ENCODE measurements around the gene MAMSTR.
"Not testable (repeated sequence)": the region's sequence is repeated elsewhere in the genome, so short reads cannot be mapped to it uniquely, and the experiment has no call there.

The MAMSTR gene

GRCh38 chr19:48724796-48725753 is 5.5 kb upstream of the MAMSTR start:
- no peak overlapping the region for H3K4me3 ChIP-seq (ENCODE audit: low read depth, low read length)
- no peak for TF ChIP-seq CTCF (IDR thresholded peaks at IDR 0.05; ENCODE audit: low read depth, low read length, missing control alignments)
- DNase-seq (ENCODE audit: low read depth) = no peak

- DNase-seq (ENCODE audit: low read depth) = no peak
- no peak overlapping the region for H3K4me3 ChIP-seq (ENCODE audit: low read depth, low read length)
- no peak for TF ChIP-seq CTCF (IDR thresholded peaks at IDR 0.05; ENCODE audit: low read depth, low read length, missing control alignments)
Measured at GRCh38 chr19:48722196-48722708, 2.7 kb upstream of the MAMSTR start.

GRCh38 chr19:48720613-48721296 is 1.2 kb upstream of the MAMSTR start:
- DNase-seq (ENCODE audit: low read depth) = peak; percentile 95
- no peak for TF ChIP-seq CTCF (IDR thresholded peaks at IDR 0.05; ENCODE audit: low read depth, low read length, missing control alignments)
- peak overlapping the region; percentile 61 for H3K4me3 ChIP-seq (ENCODE audit: low read depth, low read length)

GRCh38 chr19:48720251-48720612 is 707 bp upstream of the MAMSTR start:
- peak overlapping the region; percentile 61 for H3K4me3 ChIP-seq (ENCODE audit: low read depth, low read length)
- DNase-seq (ENCODE audit: low read depth) = no peak

GRCh38 chr19:48718711-48719231 is 754 bp downstream of the MAMSTR start:
- H3K4me3 ChIP-seq (ENCODE audit: low read depth, low read length) = no peak overlapping the region
- DNase-seq (ENCODE audit: low read depth) = no peak
- TF ChIP-seq CTCF (IDR thresholded peaks at IDR 0.05; ENCODE audit: low read depth, low read length, missing control alignments) = no peak

More at GRCh38 chr19:48720251-48720612, 707 bp upstream of the MAMSTR start:
- no peak for TF ChIP-seq CTCF (IDR thresholded peaks at IDR 0.05; ENCODE audit: low read depth, low read length, missing control alignments)

- not testable (repeated sequence) for DNase-seq (ENCODE audit: low read depth); H3K4me3 ChIP-seq (ENCODE audit: low read depth, low read length)
Measured at GRCh38 chr19:48718106-48718505, 1.4 kb downstream of the MAMSTR start.

All from GM12864 (cell line).